ENCODE data around the gene DCDC1. TPM values are rescaled to one million over a fixed set of nuclear protein-coding genes. Genes with fewer than 3 reads are reported as not detected.

DCDC1 gene
- total RNA-seq, 1 donor from 2014 or later = 0.47 TPM

GRCh38 chr11:31150841-31151240 lies 218.7 kb downstream of the DCDC1 start:
- Mint-ChIP-seq H3K4me1 (ENCODE audit: low read depth, unreplicated experiment) (no peaks in the 10 kb centered on the region), H3K4me3 (ENCODE audit: unreplicated experiment) (no peak overlapping the region), H3K27me3 (ENCODE audit: unreplicated experiment) (peaks cover 2% of the 10 kb centered on the region), H3K36me3 (ENCODE audit: unreplicated experiment) (no peaks in the 10 kb centered on the region), H3K27ac (ENCODE audit: unreplicated experiment) (no peak overlapping the region), H3K9me3 (ENCODE audit: unreplicated experiment) (peaks cover 6% of the 10 kb centered on the region)
- TF ChIP-seq CTCF (IDR thresholded peaks at IDR 0.05; ENCODE audit: partially characterized antibody, unreplicated experiment) = no peak
- no peak for DNase-seq

GRCh38 chr11:31150011-31150410 lies 219.5 kb downstream of the DCDC1 start:
- H3K4me1 Mint-ChIP-seq (ENCODE audit: low read depth, unreplicated experiment) = no peaks in the 10 kb centered on the region
- no peak for TF ChIP-seq CTCF (IDR thresholded peaks at IDR 0.05; ENCODE audit: partially characterized antibody, unreplicated experiment)
- no peaks in the 10 kb centered on the region for H3K36me3 Mint-ChIP-seq (ENCODE audit: unreplicated experiment)
- H3K27ac Mint-ChIP-seq (ENCODE audit: unreplicated experiment) = no peak overlapping the region
- peaks cover 2% of the 10 kb centered on the region for H3K27me3 Mint-ChIP-seq (ENCODE audit: unreplicated experiment)
- H3K9me3 Mint-ChIP-seq (ENCODE audit: unreplicated experiment) = peaks cover 6% of the 10 kb centered on the region
- no peak for DNase-seq
- no peak overlapping the region for H3K4me3 Mint-ChIP-seq (ENCODE audit: unreplicated experiment)

GRCh38 chr11:31141789-31142188 lies 227.8 kb downstream of the DCDC1 start:
- Mint-ChIP-seq H3K9me3 (ENCODE audit: unreplicated experiment) (no peaks in the 10 kb centered on the region), H3K4me1 (ENCODE audit: low read depth, unreplicated experiment) (no peaks in the 10 kb centered on the region), H3K27me3 (ENCODE audit: unreplicated experiment) (no peaks in the 10 kb centered on the region), H3K36me3 (ENCODE audit: unreplicated experiment) (no peaks in the 10 kb centered on the region), H3K27ac (ENCODE audit: unreplicated experiment) (no peak overlapping the region), H3K4me3 (ENCODE audit: unreplicated experiment) (no peak overlapping the region)
- no peak for TF ChIP-seq CTCF (IDR thresholded peaks at IDR 0.05; ENCODE audit: partially characterized antibody, unreplicated experiment)
- no peak for DNase-seq

GRCh38 chr11:31139479-31139878 lies 230.1 kb downstream of the DCDC1 start:
- no peaks in the 10 kb centered on the region for H3K36me3 Mint-ChIP-seq (ENCODE audit: unreplicated experiment)
- H3K9me3 Mint-ChIP-seq (ENCODE audit: unreplicated experiment) = no peaks in the 10 kb centered on the region
- no peak overlapping the region for H3K4me3 Mint-ChIP-seq (ENCODE audit: unreplicated experiment)
- H3K27ac Mint-ChIP-seq (ENCODE audit: unreplicated experiment) = no peak overlapping the region
- no peak for TF ChIP-seq CTCF (IDR thresholded peaks at IDR 0.05; ENCODE audit: partially characterized antibody, unreplicated experiment)
- no peak for DNase-seq
- no peaks in the 10 kb centered on the region for H3K27me3 Mint-ChIP-seq (ENCODE audit: unreplicated experiment)
- no peaks in the 10 kb centered on the region for H3K4me1 Mint-ChIP-seq (ENCODE audit: low read depth, unreplicated experiment)

- Mint-ChIP-seq H3K27ac (ENCODE audit: unreplicated experiment) (no peak overlapping the region), H3K9me3 (ENCODE audit: unreplicated experiment) (no peaks in the 10 kb centered on the region), H3K4me1 (ENCODE audit: low read depth, unreplicated experiment) (no peaks in the 10 kb centered on the region), H3K27me3 (ENCODE audit: unreplicated experiment) (no peaks in the 10 kb centered on the region), H3K36me3 (ENCODE audit: unreplicated experiment) (no peaks in the 10 kb centered on the region), H3K4me3 (ENCODE audit: unreplicated experiment) (no peak overlapping the region)
- TF ChIP-seq CTCF (IDR thresholded peaks at IDR 0.05; ENCODE audit: partially characterized antibody, unreplicated experiment) = no peak
- DNase-seq = no peak
These were observed 236.8 kb downstream of the DCDC1 start for GRCh38 chr11:31132531-31133421.
